HCT116 (cell line): ENCODE data around the gene ATP8B4. TPM values are rescaled to one million over a fixed set of nuclear protein-coding genes. Genes with fewer than 3 reads are reported as not detected.

Source experiments
- ATAC-seq: fragments of 200-7000 bp; cut with Tn5 transposase; 2 replicates; pipeline ENCODE4 v1.9.1; 2020; ENCODE audit warnings: mild to moderate bottlenecking, moderate library complexity
- BruUV-seq: library from RNA; stranded (reverse); fragments of 400-500 nt; replicated peaks from 2 replicates; lab custom pipeline; 2021; lab: Mats Ljungman, UMichigan
- CTCF ChIA-PET: fragments of 300-600 bp; sonication (Branson Sonifier 250); formaldehyde crosslinking; loops from one replicate; lab custom pipeline; 2021; ENCODE audit warnings: antibody characterized with exemption; lab: Charles Lee
- POLR2A ChIA-PET: fragments of 300-600, 350-600 bp; sonication (Branson Sonifier 250); formaldehyde crosslinking; loops from one replicate; lab custom pipeline; 2021; ENCODE audit warnings: antibody characterized with exemption; lab: Charles Lee
- RAD21 ChIA-PET, 2 experiments: fragments of 300-600 bp; sonication (Branson Sonifier 250); formaldehyde crosslinking; loops; one replicate each; lab custom pipeline; 2023; ENCODE audit warnings: low total read pairs in 2 of 2; ENCODE audit not compliant: uncharacterized antibody in 2 of 2, unreplicated experiment in 2 of 2, low non-redundant PET in 1 of 2; lab: Charles Lee
- DNase-seq: peaks from one replicate; pipeline ENCODE4 v3.0.0-alpha.2; 2010; ENCODE audit warnings: low read depth, low spot score
- H2AFZ ChIP-seq: fragments of 200-600 bp; shearing (Covaris generic), sonication (generic); 2 replicates; pipeline ENCODE4 v1.6.1; 2017; ENCODE audit warnings: low read depth, mixed run types, mixed read lengths, antibody characterized with exemption, low read length; ENCODE audit not compliant: poor library complexity, severe bottlenecking
- H3K27ac ChIP-seq: 2 replicates; pipeline ENCODE4 v1.5.1; 2012; ENCODE audit warnings: low read depth, low read length
- H3K27me3 ChIP-seq: fragments of 200-600 bp; sonication (generic); 2 replicates; pipeline ENCODE4 v1.6.1; 2016; ENCODE audit warnings: mixed run types, low read length, mixed read lengths; ENCODE audit not compliant: insufficient read depth
- H3K36me3 ChIP-seq, 2 experiments: fragments of 200-500 bp in 1 of 2; fragments of 200-600 bp in 1 of 2; sonication (Bioruptor generic) in 1 of 2; sonication (generic) in 1 of 2; 2 replicates each; pipeline versions ENCODE4 v1.5.1 to v1.6.1; 2014 to 2016; ENCODE audit warnings: low read length in 2 of 2, inconsistent platforms in 1 of 2, mixed read lengths in 1 of 2, mixed run types in 1 of 2; ENCODE audit not compliant: insufficient read depth in 2 of 2, control insufficient read depth in 1 of 2
- H3K4me1 ChIP-seq, 2 experiments: fragments of 200-600 bp in 1 of 2; sonication (generic) in 1 of 2; 2 replicates each; pipeline versions ENCODE4 v1.5.1 to v1.6.1; 2012 to 2017; ENCODE audit warnings: low read length in 2 of 2, inconsistent platforms in 1 of 2, mild to moderate bottlenecking in 1 of 2, mixed read lengths in 1 of 2, mixed run types in 1 of 2, moderate library complexity in 1 of 2; ENCODE audit not compliant: insufficient read depth in 2 of 2, control insufficient read depth in 1 of 2
- H3K4me2 ChIP-seq: fragments of 200-600 bp; sonication (generic); 2 replicates; pipeline ENCODE4 v1.6.1; 2017; ENCODE audit warnings: mixed run types, low read length, mixed read lengths
- H3K4me3 ChIP-seq, 2 experiments: fragments of 200-600 bp in 1 of 2; sonication (generic) in 1 of 2; replicated peaks in 1 of 2; 2 replicates each; pipeline ENCODE4 v1.5.1; 2011 to 2016; ENCODE audit warnings: low read length in 2 of 2, control low read depth in 1 of 2, low read depth in 1 of 2, mild to moderate bottlenecking in 1 of 2, mixed read lengths in 1 of 2, mixed run types in 1 of 2
- H3K79me2 ChIP-seq: fragments of 200-600 bp; sonication (generic); 2 replicates; pipeline ENCODE4 v1.6.1; 2017; ENCODE audit warnings: mild to moderate bottlenecking, mixed run types, low read length, moderate library complexity, mixed read lengths; ENCODE audit not compliant: insufficient read depth
- H3K9ac ChIP-seq: fragments of 200-600 bp; sonication (generic); 2 replicates; pipeline ENCODE4 v1.6.1; 2016; ENCODE audit warnings: low read length, mixed read lengths
- H3K9me2 ChIP-seq: fragments of 200-600 bp; sonication (generic), shearing (Covaris generic); 2 replicates; pipeline ENCODE4 v1.6.1; 2017; ENCODE audit warnings: mixed run types, mild to moderate bottlenecking, moderate library complexity; ENCODE audit not compliant: insufficient read depth
- H3K9me3 ChIP-seq, 2 experiments: fragments of 200-500 bp in 1 of 2; fragments of 200-600 bp in 1 of 2; sonication (Bioruptor generic) in 1 of 2; sonication (generic) in 1 of 2; 2 replicates each; pipeline ENCODE4 v1.6.1; 2014 to 2017; ENCODE audit warnings: low read length in 2 of 2, mixed read lengths in 2 of 2, inconsistent platforms in 1 of 2, low read depth in 1 of 2, mild to moderate bottlenecking in 1 of 2, mixed run types in 1 of 2, moderate library complexity in 1 of 2; ENCODE audit not compliant: control insufficient read depth in 1 of 2, insufficient read depth in 1 of 2
- H4K20me1 ChIP-seq: fragments of 200-600 bp; sonication (generic), shearing (Covaris generic); 2 replicates; pipeline ENCODE4 v1.6.1; 2017; ENCODE audit warnings: mixed run types, mild to moderate bottlenecking, moderate library complexity; ENCODE audit not compliant: insufficient read depth
- FOSL1 ChIP-seq: IDR thresholded peaks from 2 replicates; pipeline ENCODE4 v1.6.1; 2012; ENCODE audit warnings: low read depth
- JUND ChIP-seq: IDR thresholded peaks from 2 replicates; pipeline ENCODE4 v1.6.1; 2012
- POLR2AphosphoS5 ChIP-seq: IDR thresholded peaks from 2 replicates; pipeline ENCODE4 v1.6.1; 2011; ENCODE audit warnings: mild to moderate bottlenecking, low read depth, low read length, moderate library complexity
- YY1 ChIP-seq: IDR thresholded peaks from 2 replicates; pipeline ENCODE4 v1.6.1; 2011; ENCODE audit warnings: low read length, low read depth, moderate library complexity, mild to moderate bottlenecking; ENCODE audit not compliant: insufficient replicate concordance; ENCODE audit errors: extremely low read depth
- intact Hi-C: fragments of 100-400 bp; cut with micrococcal nuclease; formaldehyde crosslinking; loops from 2 replicates; pipeline ENCODE4 v1.10.0; 2022
- total RNA-seq: library from RNA; stranded (reverse); gene quantifications from one replicate; pipeline ENCODE4 v1.2.1, GENCODE V29; 2021; ENCODE audit not compliant: unreplicated experiment
- TF ChIP-seq, protein P1 (sequence below): IDR thresholded peaks from 2 replicates; pipeline ENCODE4 v1.6.1; 2011; ENCODE audit warnings: mild to moderate bottlenecking, low read length, moderate library complexity; ENCODE audit not compliant: insufficient replicate concordance; ENCODE audit errors: extremely low read depth
- TF ChIP-seq, protein P2 (sequence below): IDR thresholded peaks from 2 replicates; pipeline ENCODE4 v1.6.1; 2012; ENCODE audit warnings: low read depth

Gene ATP8B4
- total RNA-seq, 1 experiment from 2014 or later: 0.25 TPM

DNA sequence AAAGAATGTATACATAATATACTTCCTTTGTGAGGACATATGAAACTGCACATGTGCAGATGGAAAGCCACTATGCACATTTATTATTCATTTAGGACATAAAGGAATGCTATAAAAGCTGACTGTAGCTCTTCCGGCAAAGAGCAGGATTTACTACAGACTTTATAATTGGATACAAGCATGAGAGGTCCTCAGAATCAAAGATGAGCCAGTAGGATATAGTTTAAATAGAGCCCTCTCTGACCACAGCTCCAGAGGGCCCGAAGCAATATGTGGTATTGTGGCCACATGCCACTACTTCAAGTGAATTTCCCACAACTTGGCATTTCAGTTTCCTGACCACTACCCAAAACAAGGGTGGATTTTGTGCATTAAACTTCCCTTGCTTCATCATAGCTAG is 140.9 kb downstream of the ATP8B4 start:
- no TSS peak for BruUV-seq
- ChIA-PET CTCF (no interaction called here), RAD21 (interaction anchor here in 1 of 2 experiments (0.8 kb wide), 1 partner anchor 456 kb away, joined by 3 read pairs; no protein-coding TSS in a partner anchor), POLR2A (interaction anchor here (0.7 kb wide), 1 partner anchor 345 kb away, joined by 3 read pairs; no protein-coding TSS in a partner anchor)
- no peak overlapping the region for H3K4me2 ChIP-seq
- no peaks in the 10 kb centered on the region for H3K36me3 ChIP-seq
- no peak overlapping the region for H2AFZ ChIP-seq
- no peak overlapping the region for H3K27ac ChIP-seq
- H3K9me2 ChIP-seq: no peaks in the 10 kb centered on the region
- intact Hi-C loops: no loop called here
- DNase-seq (no peak), ATAC-seq (no peak)
- no peaks in the 10 kb centered on the region for H3K9me3 ChIP-seq
- H3K79me2 ChIP-seq: no peaks in the 10 kb centered on the region
- H3K4me3 ChIP-seq: no peak overlapping the region
- H3K27me3 ChIP-seq: no peaks in the 10 kb centered on the region
- no peak for TF ChIP-seq POLR2AphosphoS5
- TF ChIP-seq FOSL1: no peak
- TF ChIP-seq YY1: no peak
- TF ChIP-seq, protein P1, sequence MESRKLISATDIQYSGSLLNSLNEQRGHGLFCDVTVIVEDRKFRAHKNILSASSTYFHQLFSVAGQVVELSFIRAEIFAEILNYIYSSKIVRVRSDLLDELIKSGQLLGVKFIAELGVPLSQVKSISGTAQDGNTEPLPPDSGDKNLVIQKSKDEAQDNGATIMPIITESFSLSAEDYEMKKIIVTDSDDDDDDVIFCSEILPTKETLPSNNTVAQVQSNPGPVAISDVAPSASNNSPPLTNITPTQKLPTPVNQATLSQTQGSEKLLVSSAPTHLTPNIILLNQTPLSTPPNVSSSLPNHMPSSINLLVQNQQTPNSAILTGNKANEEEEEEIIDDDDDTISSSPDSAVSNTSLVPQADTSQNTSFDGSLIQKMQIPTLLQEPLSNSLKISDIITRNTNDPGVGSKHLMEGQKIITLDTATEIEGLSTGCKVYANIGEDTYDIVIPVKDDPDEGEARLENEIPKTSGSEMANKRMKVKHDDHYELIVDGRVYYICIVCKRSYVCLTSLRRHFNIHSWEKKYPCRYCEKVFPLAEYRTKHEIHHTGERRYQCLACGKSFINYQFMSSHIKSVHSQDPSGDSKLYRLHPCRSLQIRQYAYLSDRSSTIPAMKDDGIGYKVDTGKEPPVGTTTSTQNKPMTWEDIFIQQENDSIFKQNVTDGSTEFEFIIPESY: no peak
- TF ChIP-seq JUND: no peak
- TF ChIP-seq, protein P2, sequence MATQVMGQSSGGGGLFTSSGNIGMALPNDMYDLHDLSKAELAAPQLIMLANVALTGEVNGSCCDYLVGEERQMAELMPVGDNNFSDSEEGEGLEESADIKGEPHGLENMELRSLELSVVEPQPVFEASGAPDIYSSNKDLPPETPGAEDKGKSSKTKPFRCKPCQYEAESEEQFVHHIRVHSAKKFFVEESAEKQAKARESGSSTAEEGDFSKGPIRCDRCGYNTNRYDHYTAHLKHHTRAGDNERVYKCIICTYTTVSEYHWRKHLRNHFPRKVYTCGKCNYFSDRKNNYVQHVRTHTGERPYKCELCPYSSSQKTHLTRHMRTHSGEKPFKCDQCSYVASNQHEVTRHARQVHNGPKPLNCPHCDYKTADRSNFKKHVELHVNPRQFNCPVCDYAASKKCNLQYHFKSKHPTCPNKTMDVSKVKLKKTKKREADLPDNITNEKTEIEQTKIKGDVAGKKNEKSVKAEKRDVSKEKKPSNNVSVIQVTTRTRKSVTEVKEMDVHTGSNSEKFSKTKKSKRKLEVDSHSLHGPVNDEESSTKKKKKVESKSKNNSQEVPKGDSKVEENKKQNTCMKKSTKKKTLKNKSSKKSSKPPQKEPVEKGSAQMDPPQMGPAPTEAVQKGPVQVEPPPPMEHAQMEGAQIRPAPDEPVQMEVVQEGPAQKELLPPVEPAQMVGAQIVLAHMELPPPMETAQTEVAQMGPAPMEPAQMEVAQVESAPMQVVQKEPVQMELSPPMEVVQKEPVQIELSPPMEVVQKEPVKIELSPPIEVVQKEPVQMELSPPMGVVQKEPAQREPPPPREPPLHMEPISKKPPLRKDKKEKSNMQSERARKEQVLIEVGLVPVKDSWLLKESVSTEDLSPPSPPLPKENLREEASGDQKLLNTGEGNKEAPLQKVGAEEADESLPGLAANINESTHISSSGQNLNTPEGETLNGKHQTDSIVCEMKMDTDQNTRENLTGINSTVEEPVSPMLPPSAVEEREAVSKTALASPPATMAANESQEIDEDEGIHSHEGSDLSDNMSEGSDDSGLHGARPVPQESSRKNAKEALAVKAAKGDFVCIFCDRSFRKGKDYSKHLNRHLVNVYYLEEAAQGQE: no peak
- no peaks in the 10 kb centered on the region for H4K20me1 ChIP-seq
- H3K9ac ChIP-seq: no peak overlapping the region
- H3K4me1 ChIP-seq: no peaks in the 10 kb centered on the region
